Retinal pigment epithelial cell (primary cell): ENCODE results near the gene DRD2.

Experiments
- DNase-seq: peaks from one replicate; pipeline ENCODE4 v3.0.0-alpha.2; 2010; ENCODE audit warnings: low read depth
- H3K4me3 ChIP-seq: 2 replicates; pipeline ENCODE4 v1.5.1; 2011; ENCODE audit warnings: mild to moderate bottlenecking, low read length, control low read depth, moderate library complexity
- TF ChIP-seq, protein P1 (sequence below): conservative IDR thresholded peaks from 2 replicates; pipeline ENCODE4 v1.5.1; 2011; ENCODE audit warnings: low read depth, low read length, control low read depth, inconsistent platforms

DRD2 gene

DNA sequence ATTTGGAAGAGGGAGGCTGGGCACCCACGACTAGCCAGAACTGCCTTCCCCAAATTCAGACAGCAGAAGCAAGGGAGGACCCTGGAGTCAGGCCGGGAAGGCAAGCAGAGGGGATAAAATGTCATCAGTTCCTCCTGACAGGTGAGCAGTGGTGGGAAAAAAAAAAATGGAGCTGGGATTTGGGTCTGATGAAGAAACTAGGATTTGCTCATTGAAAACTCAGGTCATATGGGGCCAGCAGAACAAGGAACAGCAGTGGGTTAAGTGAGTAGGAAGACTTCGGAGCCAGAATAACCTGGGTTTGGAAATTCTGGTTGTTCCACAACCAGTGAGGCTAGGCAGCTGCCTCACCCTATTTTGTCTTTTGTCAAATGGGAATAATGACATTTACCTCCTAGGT is 28.9 kb upstream of the DRD2 start:
- TF ChIP-seq, protein P1, sequence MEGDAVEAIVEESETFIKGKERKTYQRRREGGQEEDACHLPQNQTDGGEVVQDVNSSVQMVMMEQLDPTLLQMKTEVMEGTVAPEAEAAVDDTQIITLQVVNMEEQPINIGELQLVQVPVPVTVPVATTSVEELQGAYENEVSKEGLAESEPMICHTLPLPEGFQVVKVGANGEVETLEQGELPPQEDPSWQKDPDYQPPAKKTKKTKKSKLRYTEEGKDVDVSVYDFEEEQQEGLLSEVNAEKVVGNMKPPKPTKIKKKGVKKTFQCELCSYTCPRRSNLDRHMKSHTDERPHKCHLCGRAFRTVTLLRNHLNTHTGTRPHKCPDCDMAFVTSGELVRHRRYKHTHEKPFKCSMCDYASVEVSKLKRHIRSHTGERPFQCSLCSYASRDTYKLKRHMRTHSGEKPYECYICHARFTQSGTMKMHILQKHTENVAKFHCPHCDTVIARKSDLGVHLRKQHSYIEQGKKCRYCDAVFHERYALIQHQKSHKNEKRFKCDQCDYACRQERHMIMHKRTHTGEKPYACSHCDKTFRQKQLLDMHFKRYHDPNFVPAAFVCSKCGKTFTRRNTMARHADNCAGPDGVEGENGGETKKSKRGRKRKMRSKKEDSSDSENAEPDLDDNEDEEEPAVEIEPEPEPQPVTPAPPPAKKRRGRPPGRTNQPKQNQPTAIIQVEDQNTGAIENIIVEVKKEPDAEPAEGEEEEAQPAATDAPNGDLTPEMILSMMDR, result no peak
- DNase-seq, result no peak
- no peak overlapping the region for H3K4me3 ChIP-seq

DNA sequence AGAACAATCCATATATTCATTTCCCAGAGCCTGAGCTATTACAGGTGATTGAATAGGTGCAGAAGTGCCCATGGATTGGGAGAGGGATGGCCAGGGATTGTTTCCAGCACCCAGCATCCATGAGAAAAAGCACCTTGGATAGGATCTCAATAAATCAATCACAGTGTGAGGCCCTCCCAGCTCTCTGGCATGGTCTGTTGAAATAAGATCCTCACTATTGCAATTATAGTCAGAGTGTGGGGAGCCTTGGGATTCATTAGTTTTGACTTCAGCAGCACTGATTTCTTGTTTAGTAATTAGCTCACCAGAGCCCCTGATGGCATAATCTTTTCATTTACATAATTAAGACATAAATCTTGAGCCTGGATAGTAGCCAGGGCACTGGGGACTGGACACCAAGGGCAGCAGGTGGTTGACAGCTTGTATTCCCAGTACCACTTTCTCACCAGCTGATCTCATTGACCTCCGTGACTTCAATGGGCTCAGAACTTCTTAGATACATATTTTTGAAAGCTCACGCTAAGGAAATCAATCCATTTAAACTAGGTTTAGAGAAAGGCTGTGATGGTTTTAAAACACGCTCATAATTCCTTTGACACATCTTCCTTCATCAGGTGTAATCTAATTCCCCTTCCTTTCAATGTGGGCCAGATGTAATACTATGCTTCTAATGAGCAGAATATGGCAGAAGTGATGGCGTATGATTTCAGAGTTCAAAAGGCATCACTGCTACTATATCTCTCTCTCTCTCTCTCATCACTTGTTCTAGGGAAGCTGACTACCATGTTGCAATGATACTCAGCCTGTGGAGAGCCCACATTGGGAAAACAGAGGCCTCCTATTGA is 22.1 kb upstream of the DRD2 start:
- DNase-seq, result no peak
- TF ChIP-seq, protein P1, result no peak
- H3K4me3 ChIP-seq, result no peak overlapping the region

DNA sequence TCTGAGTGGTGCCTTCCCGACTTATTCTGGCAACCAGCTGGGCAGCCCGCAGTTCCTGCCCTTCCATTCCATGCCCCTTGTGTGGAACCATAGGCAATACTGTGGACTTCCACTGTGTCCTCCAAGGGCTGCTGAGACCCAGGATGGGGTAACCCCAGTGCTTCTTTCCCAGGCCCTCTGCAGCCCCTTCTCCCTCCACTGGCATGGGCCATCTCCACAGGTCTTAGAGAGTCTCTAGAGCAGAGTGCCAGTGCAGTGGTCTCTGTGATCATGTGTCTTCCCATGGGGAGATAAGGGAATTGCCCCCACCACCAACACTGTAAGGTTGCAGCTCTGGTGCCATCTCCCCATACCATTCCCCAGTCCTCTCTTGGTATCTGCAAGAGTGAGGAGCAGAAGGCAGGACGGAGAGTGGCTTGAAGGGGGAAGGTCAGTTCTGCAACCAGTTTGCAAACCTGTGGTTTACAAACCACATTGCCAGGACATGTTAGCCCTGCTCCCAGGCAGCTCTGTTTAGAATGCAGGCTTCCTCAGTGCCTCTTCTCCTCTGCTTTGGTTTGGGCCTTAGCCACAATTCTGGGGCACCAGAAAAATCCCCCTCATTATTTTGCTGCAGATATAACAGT is 20.9 kb upstream of the DRD2 start:
- no peak for DNase-seq
- TF ChIP-seq, protein P1, result no peak
- no peak overlapping the region for H3K4me3 ChIP-seq

GRCh38 chr11:113494021-113494420 is 18.8 kb upstream of the DRD2 start:
- no peak for DNase-seq
- no peak overlapping the region for H3K4me3 ChIP-seq
- TF ChIP-seq, protein P1, result no peak

DNA sequence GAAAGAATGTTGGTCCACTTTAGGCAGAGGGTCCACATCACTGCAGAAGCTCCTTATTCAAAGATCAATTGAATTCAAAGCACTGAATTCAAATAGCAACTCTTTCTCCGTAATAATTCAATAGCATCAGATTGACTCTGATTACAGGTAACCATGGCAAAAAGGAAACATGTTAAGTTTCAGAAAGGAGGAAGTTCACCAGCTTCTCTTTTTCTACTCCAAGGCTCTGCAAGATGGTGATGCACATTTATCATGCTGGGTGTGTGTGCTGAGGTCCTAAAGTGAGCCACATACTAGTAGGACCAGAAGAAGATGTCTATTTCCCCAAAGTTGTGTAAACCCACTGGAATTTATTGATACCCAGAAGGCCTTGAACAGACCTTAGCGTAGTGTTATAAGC is 18.0 kb upstream of the DRD2 start:
- DNase-seq, result no peak
- H3K4me3 ChIP-seq, result no peak overlapping the region
- TF ChIP-seq, protein P1, result no peak

GRCh38 chr11:113488931-113489351 is 13.7 kb upstream of the DRD2 start:
- TF ChIP-seq, protein P1, result no peak
- DNase-seq, result no peak
- H3K4me3 ChIP-seq, result no peak overlapping the region

DNA sequence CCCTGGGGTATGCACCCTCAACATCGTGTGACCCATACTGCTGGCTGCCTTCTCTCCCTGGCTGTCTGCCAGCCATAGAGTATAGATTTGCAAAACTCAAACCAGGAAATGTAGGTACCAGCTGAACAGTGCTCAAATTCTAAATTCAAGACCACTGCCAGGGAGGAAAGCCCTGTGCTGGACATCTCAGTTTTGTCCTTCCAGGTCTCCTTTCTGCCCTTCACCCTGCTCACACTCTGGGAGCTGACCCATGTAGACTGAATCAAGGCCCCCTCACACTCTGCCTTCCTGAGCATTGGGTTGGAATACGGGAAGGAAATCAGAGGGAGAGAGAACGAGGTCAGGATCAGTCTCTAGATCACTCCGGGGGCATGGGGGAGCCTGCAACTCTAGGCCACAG is 12.4 kb upstream of the DRD2 start:
- TF ChIP-seq, protein P1, result no peak
- DNase-seq, result no peak
- H3K4me3 ChIP-seq, result no peak overlapping the region
